GM12875 (cell line): Measurements from ENCODE around the gene SIX1.

Experiments
- H3K4me3 ChIP-seq: one replicate; pipeline ENCODE4 v1.5.1; 2011; ENCODE audit warnings: low read depth, low read length, control low read depth
- CTCF ChIP-seq: IDR thresholded peaks from 2 replicates; pipeline ENCODE4 v1.5.1; 2011; ENCODE audit warnings: low read depth, mild to moderate bottlenecking, control low read depth, inconsistent platforms, low read length, moderate library complexity, borderline replicate concordance; ENCODE audit not compliant: insufficient read depth

SIX1 gene

GRCh38 chr14:60654334-60654821 lies 5.1 kb upstream of the SIX1 start:
- no peak for TF ChIP-seq CTCF
- no peak overlapping the region for H3K4me3 ChIP-seq

- TF ChIP-seq CTCF: no peak
- no peak overlapping the region for H3K4me3 ChIP-seq
These were observed 4.5 kb upstream of the SIX1 start for GRCh38 chr14:60653701-60654161.

- no peak for TF ChIP-seq CTCF
- H3K4me3 ChIP-seq: no peak overlapping the region
These were observed 3.7 kb upstream of the SIX1 start for GRCh38 chr14:60652674-60653651.

- no peak overlapping the region for H3K4me3 ChIP-seq
- TF ChIP-seq CTCF: no peak
These were observed 2.8 kb upstream of the SIX1 start for GRCh38 chr14:60651796-60652673.

GRCh38 chr14:60651086-60651795 lies 2.0 kb upstream of the SIX1 start:
- no peak overlapping the region for H3K4me3 ChIP-seq
- no peak for TF ChIP-seq CTCF

- no peak for TF ChIP-seq CTCF
- no peak overlapping the region for H3K4me3 ChIP-seq
These were observed 1.2 kb upstream of the SIX1 start for GRCh38 chr14:60650373-60650961.
